Activated CD4-positive, alpha-beta T cell treated with anti-CD3 and anti-CD28 coated beads for 4 hours (primary cell): ENCODE results near the gene CCDC106.

Experiments used
- DNase-seq, 2 donors: peaks; one replicate each; pipeline ENCODE4 v3.0.0-alpha.2; 2020

The CCDC106 gene

DNA sequence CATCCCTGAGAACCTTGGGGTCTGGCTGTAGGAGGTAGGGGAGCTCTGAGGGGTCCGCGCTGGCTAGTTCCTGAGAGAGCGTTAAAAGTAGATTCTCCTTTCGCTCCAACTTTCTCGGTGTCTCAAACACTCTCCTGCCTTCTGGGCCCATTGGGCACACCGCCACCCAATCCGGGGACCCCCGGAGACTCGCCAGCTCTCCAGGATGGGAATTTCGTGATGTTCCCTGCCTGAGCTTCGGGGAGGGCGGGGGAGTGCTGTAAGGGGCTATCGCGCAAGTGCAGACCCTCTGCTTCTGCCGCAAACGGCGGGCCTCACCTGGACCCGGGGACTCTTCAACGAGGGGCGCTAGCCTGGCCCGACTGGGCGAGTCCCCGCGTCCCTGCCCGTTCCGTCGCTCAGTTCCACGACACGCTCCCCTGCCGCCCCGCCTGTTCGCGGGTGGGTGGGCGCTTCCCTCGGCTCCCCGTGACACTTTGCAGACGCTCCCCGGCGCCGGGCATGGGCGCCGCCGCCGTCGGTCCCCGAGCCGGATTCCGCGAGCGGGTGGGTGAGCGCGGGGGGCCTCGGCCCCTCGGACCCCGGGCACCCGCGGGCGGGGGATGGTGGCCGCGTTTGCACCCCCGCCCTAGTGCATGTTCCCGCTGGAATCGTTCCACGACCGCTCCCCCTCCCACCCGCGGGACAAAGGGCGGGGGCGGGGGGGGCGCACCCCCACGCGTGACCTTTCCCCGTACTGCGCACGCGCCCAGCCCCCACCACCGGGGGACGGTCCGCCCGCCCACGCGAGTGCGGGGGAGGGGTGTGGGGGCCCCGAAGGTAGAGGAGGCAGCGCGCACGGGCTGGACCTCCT is at the start of gene CCDC106:
TSS of gene CCDC106 (plus strand) at position 481 of the 853 bp plus-strand sequence. CDS start 835 bp downstream, outside the sequence.
- DNase-seq = peak; percentile 67 to 74

GRCh38 chr19:55598719-55599467 is 49.1 kb upstream of the CCDC106 start:
- peak; percentile 88 to 92 for DNase-seq

- DNase-seq = peak; percentile 96 to 97
These were observed 48.6 kb upstream of the CCDC106 start, which contains the start of gene FIZ1 for GRCh38 chr19:55599468-55599841. Gene FIZ1 (minus strand): TSS chr19:55599517. CDS start chr19:55597865, 1,652 bp downstream.

DNA sequence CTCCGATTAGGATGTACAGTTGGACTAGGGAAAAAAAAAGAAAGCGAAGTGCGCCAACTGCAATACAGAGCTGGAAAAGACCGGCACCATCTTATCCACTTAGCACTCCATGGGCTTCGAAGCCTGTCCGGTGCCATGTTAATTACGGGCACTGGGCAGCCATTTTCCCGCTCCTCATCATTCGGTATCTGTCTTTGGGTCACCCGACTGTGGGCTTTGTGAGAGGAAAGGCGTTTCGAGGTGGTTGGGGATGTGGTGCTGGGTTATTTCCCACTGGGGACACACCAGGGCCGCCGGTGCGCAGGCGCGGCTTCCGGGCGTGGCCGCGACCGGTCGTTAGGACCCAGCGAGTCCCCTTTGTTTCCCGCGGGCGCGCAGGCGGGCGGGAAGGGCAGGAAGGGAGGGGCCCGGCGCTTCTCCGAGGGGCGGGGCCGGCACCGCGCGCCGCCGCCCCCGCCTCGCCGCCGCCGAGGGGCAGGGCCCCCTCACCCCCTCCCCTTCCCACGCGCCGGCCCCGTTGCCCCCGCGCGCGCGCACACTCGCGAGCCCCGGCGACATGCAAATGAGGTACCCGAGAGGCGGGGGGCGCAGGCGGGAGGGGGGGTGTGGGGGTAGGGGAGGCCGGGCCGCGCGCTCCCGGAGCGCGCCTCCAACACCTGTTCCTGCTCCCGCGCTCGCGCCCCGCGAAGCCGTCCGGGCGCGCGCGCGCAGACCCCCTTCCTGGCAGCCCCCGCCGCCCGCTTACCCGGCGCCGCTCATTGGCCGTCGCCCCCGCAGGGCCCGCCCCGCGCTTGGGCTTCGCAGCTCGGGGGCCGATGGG is 48.0 kb upstream of the CCDC106 start, which contains the start of gene ZNF524:
TSS of gene ZNF524 (plus strand) at position 447 of the 820 bp plus-strand sequence. CDS start 1,825 bp downstream, outside the sequence.
- peak; percentile 78 to 85 for DNase-seq

DNA sequence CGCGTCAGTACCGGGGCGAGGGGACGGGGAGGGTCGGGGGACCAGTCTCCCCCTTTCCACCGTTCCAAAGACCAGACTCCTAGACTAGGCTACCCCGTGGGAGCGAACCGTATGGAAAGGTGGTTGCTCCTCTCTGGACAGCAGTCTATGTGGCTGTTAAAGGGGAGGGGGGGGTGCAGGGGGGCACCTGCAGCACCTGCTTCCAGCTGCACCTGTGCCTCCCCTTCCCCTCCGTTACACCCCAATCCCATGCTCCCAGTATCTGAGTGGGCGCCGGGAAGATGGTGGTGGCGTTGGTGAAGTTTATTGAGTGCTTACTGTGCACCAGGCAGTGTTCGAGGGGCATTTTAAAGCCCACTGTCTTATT is 47.4 kb upstream of the CCDC106 start:
- DNase-seq = no peak

GRCh38 chr19:55601084-55601483 is 46.9 kb upstream of the CCDC106 start:
- no peak for DNase-seq

DNA sequence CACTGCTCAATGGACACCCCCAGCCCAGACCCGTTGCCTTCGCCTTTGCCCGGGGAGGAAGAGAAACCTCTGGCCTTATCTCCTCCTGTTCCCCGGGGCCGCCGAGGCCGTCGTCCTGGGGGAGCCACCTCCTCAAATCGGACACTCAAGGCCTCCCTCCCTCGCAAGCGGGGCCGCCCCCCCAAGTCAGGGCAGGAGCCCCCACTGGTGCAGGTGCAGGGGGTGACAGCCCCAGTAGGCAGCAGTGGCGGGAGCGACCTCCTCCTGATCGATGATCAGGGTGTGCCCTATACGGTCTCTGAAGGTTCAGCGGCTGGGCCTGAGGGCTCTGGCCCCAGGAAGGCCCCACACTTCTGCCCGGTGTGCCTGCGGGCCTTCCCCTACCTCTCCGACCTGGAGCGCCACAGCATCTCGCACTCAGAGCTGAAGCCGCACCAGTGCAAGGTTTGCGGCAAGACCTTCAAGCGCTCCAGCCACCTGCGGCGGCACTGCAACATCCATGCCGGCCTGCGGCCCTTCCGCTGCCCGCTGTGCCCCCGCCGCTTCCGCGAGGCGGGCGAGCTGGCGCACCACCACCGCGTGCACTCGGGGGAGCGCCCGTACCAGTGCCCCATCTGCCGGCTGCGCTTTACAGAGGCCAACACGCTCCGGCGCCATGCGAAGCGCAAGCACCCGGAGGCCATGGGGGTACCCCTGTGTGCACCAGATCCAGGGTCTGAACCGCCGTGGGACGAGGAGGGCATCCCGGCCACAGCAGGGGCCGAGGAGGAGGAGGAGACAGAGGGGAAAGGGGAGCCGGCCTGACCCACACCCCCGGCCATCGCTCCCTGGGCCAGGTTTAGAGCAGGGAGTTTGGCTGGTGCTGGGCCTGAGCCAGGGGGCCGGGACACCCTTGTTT is 45.7 kb upstream of the CCDC106 start:
- DNase-seq = no peak

- no peak for DNase-seq
These were observed 44.9 kb upstream of the CCDC106 start for GRCh38 chr19:55603115-55603514.

- no peak for DNase-seq
These were observed 44.3 kb upstream of the CCDC106 start for GRCh38 chr19:55603581-55604292.

- peak; percentile 98 to 99 for DNase-seq
These were observed 42.8 kb upstream of the CCDC106 start for GRCh38 chr19:55605207-55605636.

DNA sequence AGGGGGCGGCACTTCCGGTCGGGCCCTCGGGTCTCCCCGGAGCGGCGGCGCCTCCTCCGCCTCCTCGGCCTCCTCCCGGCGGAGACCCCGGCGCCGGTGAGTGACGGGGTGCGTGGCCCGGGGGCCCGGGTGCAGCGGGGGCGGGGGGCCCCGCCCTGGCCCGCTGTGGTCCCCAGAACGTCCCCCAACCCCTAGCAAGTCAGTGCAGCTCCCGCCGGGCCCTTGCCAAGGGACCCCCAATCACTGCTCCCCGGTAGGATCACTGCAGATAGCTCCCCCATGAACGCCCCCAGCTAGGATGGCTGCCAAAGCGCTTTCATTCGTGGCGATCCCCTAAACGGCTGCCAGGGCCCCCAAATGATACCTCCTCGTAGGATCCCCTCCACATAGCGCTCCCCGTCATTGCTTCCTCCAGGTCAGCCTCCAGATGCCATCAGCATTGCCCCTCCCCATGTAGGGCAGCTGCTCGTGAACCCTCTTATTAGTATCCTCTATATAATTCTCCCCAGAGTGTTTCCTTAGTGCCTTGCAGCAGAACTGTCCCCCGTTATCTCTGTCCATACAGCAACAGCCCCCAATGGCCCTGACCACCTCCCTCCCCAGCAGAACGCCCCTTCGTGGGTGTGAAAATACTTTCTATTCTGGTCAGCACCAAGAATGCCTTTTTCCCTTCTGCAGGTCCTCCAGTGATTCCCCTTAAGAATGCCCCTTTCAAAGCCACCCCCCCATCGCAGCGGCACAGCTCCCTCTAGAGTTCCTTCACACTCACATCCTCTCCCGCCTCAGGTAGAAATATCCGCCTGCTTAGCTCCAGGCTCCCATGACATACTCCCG is 42.2 kb upstream of the CCDC106 start, which contains the start of gene ZNF865:
TSS of gene ZNF865 (plus strand) at position 11 of the 834 bp plus-strand sequence. CDS start 7,972 bp downstream, outside the sequence.
- DNase-seq = peak; percentile 67 to 70

- no peak for DNase-seq
These were observed 41.6 kb upstream of the CCDC106 start for GRCh38 chr19:55606471-55606787.

GRCh38 chr19:55606817-55607216 is 41.2 kb upstream of the CCDC106 start:
- no peak for DNase-seq

- DNase-seq = no peak
These were observed 38.7 kb upstream of the CCDC106 start for GRCh38 chr19:55609326-55609725.

- DNase-seq = no peak
These were observed 36.6 kb upstream of the CCDC106 start for GRCh38 chr19:55611300-55611982.

DNA sequence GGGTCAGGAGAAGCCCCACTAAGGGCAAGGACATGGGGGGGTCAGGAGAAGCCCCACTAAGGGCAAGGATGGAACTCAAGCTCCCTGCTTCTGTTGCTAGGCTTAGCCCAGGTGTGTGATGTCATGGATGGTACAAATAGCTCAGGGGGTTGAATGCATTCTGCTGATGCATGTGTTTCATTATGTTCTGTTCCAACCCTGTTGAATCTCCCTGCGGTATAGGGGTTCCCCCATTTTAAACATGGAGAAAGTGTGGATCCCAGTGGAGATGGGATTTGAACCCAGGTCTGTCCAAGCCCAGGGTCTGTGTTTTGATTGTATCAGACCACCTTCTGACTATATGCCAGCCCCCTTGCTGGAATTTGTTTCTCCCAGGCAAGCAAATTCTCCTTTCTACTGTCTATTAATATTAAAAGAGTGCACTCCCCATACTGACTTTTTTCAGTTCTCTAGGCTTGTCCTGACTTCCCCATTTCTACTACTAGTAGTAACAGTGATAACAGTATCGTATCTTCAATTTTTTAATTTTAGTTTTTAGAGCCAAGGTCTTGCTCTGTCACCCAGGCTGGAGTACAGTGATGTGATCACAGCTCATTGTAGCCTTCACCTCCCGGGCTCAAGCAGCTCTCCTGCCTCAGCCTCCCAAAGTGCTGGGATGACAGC is 35.9 kb upstream of the CCDC106 start:
- DNase-seq = no peak

DNA sequence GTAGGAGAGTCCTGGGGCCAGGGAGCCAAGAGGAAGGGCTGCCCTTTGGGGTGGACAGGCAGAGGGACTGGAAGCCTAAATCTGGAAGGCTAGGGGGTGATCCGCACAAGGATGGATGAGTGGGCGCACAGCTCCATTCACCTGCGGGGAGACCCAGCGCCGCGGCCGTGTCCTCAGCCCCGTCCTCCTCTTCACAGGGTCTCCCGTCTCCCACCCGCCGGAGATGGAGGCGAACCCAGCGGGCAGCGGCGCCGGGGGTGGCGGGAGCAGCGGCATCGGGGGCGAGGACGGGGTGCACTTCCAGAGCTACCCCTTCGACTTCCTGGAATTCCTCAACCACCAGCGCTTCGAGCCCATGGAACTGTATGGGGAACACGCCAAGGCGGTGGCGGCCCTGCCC is 34.6 kb upstream of the CCDC106 start:
- DNase-seq = no peak

GRCh38 chr19:55613930-55614710 is 33.9 kb upstream of the CCDC106 start:
- no peak for DNase-seq
